HG03460 (cell line): ENCODE measurements around the gene DMD.

Experiments
- ATAC-seq: cut with Tn5 transposase; IDR thresholded peaks from one replicate; pipeline ENCODE4 v1.9.1; 2021; ENCODE audit not compliant: unreplicated experiment

DMD gene

DNA sequence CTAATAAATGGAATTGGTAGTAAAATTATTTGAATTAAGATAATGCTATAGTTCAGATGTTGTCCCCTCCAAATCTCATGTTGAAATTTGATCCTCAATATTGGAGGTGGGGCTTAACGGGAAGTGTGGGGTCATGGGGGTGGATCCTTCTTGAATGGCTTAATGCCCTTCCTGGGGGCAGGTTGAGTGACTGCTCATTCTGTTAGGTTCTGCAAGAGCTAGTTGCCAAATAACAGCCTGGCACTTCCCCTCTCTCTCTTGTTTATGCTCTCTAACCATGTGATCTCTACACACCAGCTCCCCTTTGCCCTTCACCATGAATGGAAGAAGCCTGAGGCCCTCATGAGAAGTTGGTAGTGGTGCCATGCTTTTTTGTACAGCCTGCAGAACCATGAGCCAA lies 1414.7 kb downstream of the DMD start:
- no peak for ATAC-seq

DNA sequence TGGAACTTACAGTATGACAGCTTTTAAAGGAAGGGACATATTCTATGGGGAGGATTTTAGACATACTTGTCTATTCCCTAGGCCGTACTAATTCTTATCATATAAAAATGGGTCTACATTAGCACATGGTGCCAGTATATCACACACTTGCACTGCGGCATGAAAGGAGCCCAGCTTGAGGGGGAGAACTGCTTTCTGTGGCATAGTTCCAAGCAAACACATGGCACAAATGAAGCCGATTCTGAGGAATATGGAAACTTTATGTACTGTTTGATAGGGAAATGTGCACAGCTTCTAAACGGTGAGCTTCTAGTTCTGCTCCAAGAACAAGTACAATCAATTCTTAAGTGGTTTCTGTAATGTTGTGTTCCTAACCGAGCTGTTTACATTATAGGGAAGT lies 1463.9 kb downstream of the DMD start:
- no peak for ATAC-seq

DNA sequence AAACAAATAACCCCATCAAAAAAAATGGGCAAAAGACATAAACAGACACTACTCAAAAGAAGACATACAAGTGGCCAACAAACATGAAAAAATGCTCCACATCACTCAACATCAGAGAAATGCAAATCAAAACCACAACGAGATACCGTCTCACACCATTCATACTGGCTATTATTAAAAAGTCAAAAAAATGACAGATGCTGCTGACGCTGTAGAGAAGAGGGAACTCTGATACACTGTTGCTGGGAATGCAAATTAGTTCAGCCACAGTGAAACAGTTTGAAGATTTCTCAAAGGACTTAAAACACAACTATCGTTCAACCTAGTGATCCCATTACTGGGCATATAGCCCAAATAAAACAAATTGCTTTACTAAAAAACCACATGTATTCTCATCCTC lies 1468.3 kb downstream of the DMD start:
- no peak for ATAC-seq

DNA sequence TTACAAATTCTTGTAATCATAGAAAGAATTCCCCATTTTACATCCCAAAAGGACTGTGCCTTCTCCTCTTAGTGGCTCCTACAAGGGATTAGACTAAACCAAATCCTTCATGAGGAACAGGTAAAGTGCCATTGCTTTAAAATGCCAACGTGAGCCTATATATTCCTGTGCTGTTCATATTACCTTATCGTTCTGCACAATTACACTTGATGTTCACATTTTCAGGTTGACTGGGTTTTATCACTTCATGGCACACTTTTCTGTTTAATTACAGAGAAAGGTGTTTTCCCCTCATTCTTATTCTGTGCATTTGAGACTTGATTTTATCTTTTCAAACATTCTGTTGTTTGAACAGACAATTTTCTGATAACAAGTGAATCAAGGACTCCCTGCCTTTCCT lies 1493.9 kb downstream of the DMD start:
- no peak for ATAC-seq

DNA sequence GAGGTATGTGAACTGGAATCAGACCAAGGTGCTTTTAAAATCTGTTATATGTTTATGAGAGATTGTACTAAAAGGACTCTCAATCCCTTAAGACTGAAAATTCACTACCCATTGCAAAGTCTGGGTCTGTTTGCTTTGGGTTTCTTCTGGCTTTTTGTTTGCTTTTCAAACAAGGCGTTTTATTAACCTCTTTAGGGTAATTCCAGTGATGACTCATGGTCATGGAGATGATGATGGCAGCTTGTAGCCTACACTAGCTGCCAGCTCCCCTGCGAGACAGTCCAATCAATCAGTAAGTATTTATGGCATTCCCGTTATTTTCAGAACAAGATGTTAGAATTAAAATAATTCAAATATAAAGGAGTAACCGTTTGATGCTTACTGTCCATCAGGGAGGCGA lies 1495.7 kb downstream of the DMD start:
- no peak for ATAC-seq

DNA sequence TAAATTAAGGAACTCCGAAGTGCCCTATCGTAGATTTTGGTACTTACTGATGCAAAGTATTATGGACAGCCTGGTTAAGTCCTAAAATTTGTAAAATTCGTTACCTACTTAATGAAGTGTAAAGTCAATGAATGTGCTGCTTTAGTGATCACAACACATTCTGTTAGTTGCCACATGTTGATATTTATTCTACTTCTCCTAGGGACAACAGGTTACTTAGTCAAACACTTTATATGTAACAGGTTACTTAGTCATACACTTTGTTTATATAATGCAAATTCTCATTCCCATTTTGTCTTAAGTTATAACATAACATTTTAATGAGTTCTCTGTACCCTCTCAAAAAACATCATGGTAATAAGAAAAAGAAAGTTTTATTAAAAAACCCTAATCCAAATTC lies 1496.6 kb downstream of the DMD start:
- no peak for ATAC-seq

DNA sequence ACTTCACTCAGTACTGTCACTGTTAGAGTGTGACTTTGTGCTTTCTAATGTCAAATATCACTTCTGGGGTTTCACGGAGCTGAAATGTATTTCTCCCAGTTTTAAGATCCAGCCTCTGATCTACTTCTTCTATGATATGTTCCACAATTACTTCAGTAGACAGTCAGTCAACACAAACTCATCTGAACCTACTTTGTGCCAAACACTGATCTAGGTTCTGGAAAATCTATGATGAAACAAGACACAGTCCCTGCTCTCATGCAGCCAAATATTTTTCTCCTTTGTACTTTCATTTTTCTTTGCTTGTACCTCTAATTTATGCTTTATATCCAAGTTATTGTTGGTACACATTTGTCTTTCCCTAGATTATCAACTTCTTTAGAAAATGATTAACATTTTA lies 1498.2 kb downstream of the DMD start:
- ATAC-seq: no peak

DNA sequence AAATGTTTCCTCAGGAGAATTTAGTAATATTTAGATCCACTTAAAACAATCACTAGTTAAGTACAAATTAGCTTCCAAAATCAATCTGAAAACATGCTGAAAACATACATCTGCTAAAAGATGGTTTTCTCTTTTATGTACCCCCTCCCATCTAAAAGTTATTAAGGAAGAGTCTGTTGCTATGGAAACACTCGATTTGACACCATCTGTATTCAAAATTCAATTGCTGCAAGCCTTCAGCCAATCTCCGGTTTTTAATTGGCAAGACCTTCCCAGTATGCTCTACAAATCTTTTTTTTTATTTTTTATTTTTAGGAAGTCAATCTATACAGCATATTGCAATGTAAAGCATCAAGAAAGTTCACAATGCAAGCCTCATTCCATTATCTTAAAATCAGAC lies 1500.2 kb downstream of the DMD start:
- no peak for ATAC-seq

DNA sequence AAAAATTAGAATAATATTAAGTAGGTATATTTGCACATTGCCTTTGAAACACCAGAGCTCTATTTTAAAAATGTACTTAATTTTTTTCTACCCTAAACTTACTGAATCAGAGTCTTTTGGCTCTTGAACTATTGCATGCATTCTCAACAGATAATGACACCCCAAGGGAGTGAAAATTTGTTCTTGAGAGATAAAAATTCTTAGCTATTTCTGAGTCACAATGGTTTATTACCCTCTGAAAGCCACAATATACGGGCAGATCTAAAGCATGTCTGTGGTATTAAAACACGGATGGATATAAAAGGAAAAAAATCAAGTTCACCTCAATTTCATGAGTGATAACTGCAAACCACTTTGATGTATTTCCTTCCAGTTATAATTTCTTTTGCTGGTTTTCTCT lies 1503.2 kb downstream of the DMD start:
- no peak for ATAC-seq

DNA sequence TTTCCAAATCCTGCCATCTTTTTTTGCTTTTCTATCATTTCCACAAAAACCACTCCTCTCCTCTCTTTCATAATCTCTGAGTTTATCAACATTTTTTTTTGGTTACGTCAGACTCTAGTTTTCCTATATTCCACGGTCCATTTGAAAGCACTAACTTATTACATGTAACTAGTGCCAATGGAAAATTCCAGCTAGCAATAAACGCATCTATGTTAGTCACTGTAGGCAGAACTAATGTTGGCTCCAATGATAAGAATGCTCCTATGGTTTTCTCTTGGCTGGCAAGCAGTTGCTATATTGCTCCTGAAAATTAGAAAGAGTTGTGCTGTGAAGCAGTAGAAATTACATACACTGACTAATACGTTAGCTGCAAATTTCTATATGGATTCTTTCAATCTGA lies 1504.9 kb downstream of the DMD start:
- no peak for ATAC-seq

DNA sequence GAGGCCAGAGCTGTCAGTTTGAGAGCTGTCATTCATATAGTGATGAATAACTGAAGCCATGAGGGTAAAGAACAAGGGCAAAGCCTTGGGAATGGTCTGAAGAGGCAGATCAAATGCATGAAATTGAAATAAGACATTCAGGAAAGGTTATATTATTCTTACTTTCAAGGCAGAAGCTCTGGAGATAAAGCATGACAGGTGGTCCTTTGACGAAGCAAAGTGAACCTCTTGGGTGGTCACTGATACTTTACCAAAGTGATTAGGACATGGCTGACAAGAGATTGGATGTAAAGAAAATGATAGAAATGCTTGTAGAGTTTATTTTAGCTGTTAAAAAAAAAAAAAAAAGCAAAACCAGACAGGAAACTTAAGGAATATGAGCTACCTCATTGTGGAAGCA lies 1505.5 kb downstream of the DMD start:
- ATAC-seq: no peak

DNA sequence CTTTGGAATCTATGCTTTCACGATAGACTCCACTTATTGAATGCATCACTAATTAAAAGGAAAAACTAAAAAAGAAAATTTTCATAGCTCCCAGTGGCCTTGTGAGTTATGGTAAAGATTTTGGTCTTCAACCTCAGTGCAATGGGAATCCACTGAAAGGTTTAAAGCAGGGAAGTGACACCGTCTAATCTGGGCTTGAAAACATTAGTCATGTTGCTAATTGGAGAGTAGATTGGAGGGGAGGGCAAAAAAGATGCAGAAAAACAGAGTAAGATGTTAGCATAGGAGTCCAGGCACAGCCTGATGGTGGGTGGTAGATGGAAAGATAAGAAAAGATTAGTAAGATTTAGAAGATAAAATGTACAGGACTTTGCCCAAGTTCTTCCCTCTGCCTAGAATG lies 1506.4 kb downstream of the DMD start:
- no peak for ATAC-seq

DNA sequence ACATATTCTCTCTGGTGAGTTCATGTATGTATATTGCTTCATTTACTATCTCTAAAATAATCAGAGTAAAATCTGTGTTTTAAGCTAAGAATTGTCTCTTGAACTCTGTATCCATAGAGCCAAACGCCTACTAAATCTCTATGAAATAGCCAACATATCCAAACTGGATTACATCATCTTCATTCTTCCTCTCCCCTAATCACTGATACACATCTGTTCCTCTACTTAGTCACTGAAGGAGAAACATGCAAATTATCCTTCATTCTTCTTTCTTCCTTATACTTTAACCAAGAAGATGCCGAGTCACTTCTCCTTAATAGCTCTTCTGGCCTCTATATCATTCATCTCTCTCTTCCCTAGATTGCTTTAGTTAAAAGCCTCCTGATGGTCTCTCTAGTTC lies 1509.1 kb downstream of the DMD start:
- no peak for ATAC-seq

DNA sequence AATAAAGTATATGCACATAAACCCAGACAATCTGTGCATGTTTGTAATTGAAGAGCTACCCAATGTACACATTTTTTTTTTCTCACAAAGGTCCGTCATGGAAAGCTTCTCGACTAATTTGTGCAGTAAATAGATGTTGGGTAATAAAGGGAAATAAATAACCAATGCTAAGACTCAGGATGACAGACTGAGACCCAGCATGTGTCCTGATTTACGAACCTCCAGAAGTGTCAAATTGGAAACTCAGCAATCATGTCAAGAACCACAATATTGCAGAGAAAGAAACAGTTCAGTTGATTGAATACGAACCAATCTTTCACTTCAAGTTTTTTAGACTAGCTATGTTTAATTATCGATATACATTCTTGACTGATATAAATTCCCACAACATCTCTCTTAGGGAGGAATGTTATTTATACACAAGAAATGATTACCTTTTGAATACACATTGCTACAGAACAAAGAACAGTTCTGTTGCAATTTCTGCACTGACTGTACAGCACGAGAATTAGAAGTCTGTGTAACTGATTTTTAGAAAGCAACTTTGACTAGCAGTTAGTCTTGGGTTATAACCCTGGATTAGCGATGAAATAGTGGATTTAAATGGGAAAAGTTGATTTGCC lies 1513.9 kb downstream of the DMD start:
- no peak for ATAC-seq

DNA sequence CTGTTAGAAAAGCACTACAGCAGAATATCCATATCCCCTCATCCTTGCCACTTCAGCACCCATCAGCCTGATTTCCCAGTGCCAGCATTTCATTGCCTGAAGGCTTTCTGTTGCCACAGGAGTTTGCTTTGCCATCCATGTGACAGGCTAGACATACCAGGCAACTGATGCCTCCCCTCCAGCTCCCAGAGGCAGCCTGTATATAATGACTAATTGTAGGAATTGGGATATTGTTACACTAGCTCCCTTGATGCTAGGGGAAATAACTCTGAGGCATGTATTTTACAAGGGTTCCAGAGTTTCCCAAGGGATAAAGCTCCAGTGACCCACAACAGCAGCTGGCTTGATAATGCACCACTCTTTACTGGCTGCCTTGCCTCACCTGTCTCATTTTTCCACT lies 1531.5 kb downstream of the DMD start:
- ATAC-seq: no peak

DNA sequence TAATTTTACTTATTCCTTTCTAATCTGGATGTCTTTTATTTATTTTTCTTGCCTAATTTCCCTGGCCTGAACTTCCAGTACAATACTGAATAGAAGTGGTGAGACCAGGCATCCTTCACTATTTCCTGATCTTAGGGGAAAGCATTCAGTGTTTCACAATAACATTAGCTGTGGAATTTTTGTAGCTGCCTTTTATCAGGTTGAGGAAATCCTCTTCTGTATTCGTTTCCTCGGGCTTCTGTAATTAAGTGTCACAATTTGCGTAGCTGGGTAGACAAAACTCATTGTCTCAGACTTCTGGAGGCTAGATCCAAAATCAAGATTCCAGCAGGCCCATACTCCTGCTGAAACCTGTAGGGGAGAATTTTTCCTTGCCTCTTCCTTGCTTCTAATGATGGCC lies 1541.1 kb downstream of the DMD start:
- ATAC-seq: no peak

DNA sequence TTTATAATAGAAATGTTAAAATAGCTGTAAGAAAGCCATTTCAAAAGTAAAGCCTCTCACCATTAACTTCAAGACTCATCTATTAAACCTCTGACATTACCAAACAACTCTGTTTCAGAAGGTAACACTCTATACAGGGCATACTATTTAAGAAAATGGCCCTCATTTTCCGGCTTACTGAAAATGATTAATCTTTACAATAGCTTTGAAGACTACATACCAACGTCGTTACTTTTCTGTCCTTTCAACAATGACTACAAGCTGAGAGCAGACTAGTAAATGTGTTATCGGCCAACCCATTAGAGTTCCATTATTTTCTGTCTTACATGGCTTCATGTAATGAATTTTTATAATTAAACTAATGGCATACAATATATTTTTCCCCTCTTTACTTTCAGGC lies 1545.9 kb downstream of the DMD start:
- ATAC-seq: no peak

DNA sequence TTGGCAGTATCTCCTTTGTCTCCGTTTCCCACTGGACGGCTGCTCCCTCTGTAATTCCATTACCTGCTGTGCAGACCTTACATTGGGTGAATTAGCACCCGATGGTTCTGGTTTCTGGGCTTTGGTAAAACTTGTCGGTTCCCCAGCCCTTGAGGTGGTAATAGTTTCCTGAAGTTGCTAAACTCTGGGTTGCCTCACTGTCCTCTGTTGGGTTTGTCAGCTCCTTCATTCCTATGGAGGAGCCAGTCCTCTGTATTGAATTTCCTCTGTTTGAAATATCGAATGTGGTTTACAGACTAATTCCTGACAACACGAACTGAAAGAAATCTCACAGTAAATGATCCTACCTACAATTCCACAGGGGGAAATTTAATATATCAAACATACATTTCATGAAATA lies 1548.2 kb downstream of the DMD start:
- ATAC-seq: no peak

DNA sequence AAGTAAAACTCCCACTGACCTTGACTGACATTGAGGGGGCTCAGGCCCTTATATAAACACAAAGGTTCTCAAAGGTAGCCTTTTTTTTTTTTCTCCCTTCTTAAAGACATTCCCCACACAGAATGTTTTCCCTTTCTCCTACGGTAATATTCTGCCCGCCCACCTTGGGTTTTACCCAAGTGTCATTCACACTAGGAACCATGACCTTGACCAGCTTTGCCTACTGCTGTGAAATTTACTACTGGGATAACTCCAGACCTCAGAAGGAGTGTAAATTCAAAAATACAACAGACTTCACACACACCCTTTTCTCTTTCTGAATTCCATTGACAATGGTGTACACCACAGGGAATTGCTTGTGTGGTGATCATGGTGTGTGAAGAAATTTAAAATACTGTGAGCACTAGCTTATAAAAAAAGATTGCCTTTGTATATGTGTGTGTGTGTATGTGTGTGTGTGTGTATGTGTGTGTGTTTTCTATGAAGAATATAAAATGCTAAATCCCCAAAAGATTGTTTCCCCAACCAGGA lies 1550.0 kb downstream of the DMD start:
- no peak for ATAC-seq

DNA sequence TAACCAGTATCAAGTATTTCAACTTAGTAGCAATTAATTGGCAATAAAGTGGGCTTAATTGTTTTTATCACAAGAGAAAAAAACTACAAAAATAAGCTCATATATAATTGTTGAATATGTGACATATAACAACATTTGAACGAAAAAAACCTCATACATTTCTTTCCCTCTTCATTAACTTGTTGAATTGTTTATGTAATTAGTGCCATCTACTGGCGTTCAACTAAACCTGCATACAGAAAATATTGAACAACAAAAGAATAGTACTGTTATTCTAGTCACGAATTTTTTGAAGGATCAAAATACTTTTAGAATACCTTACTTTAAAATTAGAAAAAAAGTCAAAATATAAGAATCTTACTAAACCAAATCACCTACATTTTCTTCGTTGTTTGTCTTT lies 1553.0 kb downstream of the DMD start:
- no peak for ATAC-seq

DNA sequence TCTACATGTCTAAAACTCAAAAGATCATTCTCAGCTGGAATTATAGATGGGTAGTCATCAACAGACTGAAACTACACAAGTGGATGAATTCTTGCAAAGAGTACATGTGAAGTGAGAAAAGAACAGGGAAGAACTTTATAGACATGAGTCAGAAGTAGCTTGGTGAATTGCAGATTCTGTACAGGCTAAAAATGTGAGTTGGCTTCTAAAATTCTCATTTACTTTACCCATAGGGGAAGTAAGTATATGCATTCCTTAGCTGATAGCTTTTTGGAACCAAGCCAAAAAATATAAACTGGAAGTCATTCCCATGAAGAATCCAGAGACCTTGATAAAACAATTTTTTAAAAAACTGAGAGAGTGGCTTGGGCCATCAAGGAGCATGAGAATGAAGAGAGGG lies 1555.3 kb downstream of the DMD start:
- no peak for ATAC-seq

DNA sequence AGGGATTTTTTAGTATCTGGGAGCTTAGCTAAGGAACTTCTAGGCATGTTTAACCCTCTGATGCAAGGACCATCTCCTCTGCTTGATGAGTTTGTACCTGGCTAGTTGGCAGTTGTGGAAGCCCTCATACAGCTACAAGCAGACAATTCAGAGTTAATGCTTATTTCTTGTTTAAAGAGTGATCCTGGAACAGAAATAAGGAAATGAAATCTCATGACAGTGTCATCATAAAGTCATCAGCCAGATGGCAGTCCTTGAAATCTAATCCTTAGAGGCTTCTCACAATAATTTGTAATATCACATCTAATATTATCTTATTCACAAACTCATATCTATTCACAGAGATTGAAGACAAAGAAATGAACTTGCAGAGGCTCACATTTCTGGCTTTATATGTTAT lies 1557.9 kb downstream of the DMD start:
- ATAC-seq: no peak

DNA sequence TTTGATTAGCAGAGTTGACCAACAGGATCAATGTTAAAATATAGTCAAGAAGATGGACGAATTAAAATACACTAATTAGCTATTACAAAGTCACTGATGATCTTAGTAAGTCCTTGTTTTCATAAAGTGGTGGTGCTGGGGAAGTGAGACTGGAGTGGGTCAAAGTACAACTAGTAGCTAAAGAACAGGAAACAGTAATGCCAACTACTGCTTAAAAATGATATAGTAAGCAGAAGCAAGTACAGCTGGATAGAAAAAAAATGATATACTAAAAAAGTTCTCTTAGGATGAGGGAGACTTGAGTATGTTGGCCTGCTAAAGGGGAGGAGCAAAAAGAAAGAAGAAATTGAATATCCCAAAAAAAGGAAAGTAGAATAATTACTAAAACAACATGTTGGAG lies 1558.7 kb downstream of the DMD start:
- ATAC-seq: no peak

DNA sequence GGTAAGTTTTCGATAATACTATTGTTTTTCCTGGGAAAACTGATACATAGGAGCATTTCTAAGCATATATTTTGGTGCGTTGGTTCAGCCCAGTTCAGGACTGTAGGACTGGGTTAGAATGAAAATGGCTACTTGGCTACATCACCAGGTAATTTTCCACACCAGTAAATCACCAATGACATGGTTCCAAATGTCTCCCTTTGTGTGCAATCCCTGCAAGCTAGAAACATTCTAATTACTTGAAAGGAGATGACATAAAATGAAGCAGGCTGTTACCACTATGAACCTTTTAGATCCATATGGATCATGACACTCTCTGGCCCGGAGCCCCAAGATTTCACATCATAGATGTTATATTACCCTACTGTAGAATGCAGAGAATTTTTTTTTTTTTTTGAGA lies 1562.1 kb downstream of the DMD start:
- no peak for ATAC-seq
